HuH-7.5 (cell line): ENCODE data around the gene ZFAND3.
"Not testable (repeated sequence)": the region's sequence is repeated elsewhere in the genome, so short reads cannot be mapped to it uniquely, and the experiment has no call there.

Experiments used
- DNase-seq: peaks from one replicate; pipeline ENCODE4 v3.0.0; 2011; ENCODE audit warnings: low spot score

ZFAND3 gene

GRCh38 chr6:38091613-38092012 lies 272.1 kb downstream of the ZFAND3 start:
- DNase-seq: no peak

- DNase-seq: no peak
These were observed 272.9 kb downstream of the ZFAND3 start for GRCh38 chr6:38092465-38092864.

DNA sequence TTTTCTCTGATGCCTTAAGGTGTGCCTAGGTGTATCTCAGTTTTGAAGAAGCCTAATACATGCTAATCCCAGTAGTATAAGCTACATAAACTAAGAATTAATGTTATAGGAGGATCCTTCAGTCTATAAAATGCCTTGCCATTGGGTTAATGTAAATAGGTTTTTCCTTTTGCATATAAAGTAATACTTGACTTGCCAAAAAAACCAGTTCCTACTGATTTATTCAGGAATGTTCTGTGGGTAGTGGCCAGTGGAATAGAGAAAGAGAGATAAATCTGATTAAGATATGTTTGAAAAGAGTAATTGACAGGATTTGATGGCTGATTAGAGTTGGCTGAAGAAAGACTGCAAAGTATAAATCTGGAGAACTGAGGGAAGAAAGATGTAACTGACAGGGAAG lies 273.4 kb downstream of the ZFAND3 start:
- DNase-seq: no peak

DNA sequence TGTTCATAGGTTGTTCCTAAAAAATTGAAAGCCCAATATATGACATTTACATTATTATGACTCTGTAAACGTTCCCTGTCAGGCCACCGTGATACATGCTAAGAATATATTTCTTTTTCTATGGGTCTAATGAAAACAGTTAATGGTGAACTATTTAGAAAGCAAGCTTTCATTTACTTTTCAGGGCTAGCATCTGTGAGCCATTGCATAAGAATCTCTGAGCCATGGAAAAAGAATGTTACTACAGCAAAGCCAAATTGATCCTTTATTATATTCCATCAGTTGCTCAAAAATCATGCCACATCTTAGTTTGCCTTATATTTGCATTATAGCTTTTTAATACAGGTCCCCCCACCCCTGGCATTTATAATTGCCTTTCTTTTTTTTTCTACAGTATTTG lies 275.5 kb downstream of the ZFAND3 start:
- DNase-seq: no peak

DNA sequence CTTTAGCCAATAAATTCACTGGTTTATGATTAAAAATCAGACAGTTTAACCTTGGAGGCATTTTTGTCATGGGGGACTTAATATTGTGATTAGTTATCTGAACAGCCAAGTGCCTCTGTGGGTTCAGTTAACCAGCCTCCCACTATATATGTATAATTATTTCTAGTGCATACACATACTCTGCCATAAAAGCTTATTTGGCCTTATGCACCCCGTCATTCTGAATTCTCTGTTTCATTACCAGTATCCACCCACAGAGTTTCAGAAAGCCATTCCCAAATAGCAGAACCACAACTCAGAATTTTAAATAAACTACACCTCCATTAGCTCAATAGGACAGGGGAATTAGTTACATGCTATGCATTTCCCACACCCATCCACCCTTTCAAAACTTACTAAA lies 279.7 kb downstream of the ZFAND3 start:
- DNase-seq: no peak

DNA sequence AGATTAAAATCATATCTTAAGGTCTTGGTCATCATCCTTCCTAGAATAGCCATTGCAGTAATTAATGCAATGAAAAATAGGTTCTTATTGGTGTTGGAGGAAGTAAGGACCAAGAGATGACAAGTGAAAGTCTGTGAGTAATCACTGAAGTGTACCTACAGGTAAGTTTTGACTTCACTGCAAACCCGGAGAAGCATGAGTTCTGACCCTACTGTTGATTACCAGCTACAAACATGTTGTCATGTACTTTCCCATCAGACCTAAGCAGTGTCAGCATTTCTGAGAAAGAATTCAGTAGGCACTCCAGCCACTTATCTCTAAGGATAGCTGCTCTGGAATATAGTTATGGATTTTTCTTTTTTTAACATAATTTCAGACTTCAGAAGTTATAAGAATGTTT lies 280.9 kb downstream of the ZFAND3 start:
- DNase-seq: no peak

- no peak for DNase-seq
These were observed 284.4 kb downstream of the ZFAND3 start for GRCh38 chr6:38103921-38104320.

GRCh38 chr6:38105066-38105465 lies 285.5 kb downstream of the ZFAND3 start:
- no peak for DNase-seq

DNA sequence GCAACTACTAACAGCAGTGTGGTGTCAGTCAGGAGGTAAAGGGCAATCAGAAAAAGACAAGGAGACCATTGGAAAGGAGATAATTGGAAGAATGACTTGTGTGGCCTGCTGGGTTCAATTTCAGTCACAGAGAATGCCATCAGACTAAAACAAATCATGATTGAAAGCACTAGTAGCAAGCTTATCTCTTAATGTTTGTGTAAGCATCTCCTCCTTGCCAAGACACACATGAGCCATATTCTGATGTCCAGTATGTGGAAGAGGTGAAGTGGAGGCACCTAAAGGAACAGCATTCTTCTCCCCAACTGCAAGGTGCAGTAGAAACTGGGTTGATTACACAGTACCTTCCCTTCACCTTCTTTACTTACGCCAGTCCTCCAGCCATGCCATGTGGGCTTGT lies 287.5 kb downstream of the ZFAND3 start:
- no peak for DNase-seq

DNA sequence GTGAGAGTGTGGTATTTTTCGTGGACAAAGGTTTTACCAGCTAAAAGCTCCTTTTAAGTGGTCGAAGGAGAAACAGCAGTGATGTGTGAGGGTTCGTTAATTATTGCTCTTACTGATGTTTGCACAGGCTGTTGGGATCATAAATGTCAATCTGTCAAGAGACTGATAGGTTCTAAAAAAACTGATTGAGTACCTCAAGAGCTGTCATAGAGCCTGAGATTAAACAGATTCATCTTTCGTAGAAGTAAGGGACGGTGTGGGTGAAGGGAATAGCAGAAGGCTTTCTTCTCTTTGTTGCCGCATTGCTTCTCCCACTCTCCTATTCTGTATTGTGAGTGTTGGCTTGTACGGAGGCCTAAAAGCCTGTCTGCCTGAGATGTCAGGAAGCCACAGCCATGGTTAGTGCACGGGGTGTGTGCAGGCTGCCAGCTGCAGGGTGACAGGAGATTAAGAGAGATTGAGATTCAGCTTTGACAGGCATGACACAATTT lies 291.0 kb downstream of the ZFAND3 start:
- DNase-seq: no peak

GRCh38 chr6:38112181-38112580 lies 292.7 kb downstream of the ZFAND3 start:
- no peak for DNase-seq

- no peak for DNase-seq
These were observed 294.5 kb downstream of the ZFAND3 start for GRCh38 chr6:38113825-38114576.

DNA sequence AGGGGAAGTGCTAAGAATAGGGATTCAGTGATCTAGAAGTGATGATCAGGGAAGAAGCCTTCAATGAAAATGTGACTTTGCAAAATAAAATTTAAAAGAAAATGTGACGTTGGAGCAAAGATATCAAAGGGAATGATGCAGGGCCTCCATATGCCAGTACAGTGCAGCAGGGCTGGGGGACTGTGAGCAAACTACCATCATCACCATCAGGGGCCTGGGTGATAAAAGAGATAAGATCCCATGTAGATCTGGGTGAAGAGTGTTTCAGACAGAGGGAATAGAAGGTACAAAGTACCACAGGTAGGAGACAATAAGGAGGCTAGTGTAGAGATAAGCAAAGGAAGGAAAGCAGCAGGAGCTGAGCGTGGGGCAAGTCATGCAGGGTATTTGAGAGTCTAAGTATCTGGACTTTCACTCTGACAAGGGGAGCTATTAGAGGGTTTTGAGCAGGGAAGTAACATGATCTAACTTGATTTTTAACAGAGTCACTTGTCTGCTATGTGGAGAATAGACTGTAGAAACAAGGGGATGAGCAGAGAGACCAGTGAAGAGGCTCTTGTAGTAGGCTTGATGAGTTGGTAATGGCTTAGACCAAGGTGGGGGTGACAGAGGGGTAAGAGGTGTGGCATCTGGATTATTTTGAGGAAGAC lies 295.6 kb downstream of the ZFAND3 start:
- DNase-seq: no peak

DNA sequence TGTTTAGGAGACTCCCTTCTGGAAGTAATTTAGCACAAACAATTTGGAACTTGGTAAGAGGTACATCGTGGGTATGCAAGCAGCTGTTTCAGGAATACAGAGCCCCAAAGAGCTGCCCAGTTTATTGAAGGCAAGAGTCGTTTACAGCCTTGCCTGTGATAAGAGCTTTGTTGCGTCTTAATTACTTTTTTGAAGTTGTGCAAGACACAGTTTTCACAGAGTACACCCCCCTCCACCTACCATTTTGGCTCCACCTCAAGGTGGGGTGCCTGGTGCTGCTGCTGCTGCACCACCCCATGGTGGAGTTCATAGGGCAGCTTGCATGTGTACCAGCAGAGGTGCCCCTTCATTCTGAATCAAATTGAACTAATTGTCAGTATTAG lies 296.1 kb downstream of the ZFAND3 start:
- no peak for DNase-seq

GRCh38 chr6:38116248-38116647 lies 296.7 kb downstream of the ZFAND3 start:
- no peak for DNase-seq

GRCh38 chr6:38117281-38117680 lies 297.8 kb downstream of the ZFAND3 start:
- no peak for DNase-seq

DNA sequence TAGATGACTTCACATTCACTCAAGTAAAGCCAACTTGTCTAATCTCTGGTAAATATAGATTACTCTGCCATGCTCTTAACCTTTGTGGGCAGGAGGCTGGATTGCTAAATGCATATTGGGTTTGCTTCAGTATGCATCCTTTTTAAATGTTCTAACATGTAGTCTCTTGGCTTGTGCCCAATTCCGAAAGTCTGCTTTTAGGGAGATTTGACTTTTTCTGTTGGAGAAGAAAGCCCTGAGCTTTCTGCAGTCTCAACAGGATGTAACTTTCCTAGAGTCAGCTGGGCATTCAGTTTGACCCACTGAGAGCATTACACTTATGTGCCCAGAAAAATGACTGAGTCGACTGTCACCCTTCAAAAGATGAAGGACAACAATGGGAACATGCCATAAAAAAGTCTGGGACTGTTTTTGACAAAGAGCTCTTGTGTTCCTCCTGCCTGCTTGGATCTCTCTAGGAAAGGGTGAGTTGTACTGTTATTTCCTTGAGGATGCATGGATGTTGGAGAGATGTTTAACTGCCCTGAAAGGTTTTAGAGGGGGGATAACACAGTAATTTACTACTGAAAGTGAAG lies 299.4 kb downstream of the ZFAND3 start:
- no peak for DNase-seq

DNA sequence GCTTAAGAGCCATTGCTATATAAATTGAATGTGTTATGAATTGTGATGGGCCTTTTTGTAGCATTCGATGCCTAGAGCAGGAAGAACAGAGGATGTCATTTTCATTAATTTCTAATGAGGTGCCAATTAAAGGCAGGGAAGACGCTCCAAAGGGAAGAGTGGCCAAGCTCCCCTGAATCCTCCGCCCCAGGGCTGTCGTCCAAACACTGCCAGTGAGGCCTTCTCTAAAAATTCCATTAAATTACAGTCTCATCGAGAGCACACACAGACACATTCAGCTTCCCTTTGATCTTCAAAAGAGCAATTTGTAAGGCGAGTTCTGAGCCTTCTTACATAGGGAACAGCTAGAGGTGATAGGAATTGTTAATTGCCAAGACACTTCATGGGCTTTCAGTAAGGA lies 300.0 kb downstream of the ZFAND3 start:
- DNase-seq: no peak

DNA sequence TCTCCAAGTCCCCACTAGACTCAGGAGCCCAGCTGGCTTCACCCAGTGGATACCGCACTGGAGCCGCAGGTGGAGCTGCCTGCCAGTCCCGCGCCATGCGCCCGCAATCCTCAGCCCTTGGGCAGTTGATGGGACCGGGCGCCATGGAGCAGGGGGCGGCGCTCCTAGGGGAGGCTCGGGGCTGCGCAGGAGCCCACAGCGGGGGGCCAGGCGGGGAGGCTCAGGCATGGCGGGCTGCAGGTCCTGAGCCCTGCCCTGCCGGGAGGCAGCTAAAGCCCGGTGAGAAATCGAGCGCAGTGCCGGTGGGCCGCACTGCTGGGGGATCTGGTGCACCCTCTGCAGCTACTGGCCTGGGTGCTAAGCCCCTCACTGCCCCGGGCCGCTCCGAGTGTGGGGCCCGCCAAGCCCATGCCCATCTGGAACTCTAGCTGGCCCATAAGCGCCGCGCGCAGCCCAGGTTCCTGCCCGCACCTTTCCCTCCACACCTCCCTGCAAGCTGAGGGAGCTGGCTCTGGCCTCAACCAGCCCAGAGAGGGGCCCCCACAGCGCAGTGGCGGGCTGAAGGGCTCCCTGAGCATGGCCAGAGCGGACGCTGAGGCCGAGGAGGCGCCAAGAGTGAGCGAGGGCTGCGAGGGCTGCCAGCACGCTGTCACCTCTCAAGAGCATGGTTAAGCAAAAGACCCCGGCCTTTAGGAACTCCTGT lies 304.8 kb downstream of the ZFAND3 start:
- DNase-seq: not testable (repeated sequence)

- DNase-seq: no peak
These were observed 307.8 kb downstream of the ZFAND3 start for GRCh38 chr6:38127284-38127683.

GRCh38 chr6:38131527-38131965 lies 312.0 kb downstream of the ZFAND3 start:
- no peak for DNase-seq

- DNase-seq: no peak
These were observed 314.6 kb downstream of the ZFAND3 start for GRCh38 chr6:38133932-38134703.
